OCI-LY3 (cell line): ENCODE data around the gene PPP1R1B.

Source experiments
- CTCF ChIP-seq: fragments of 200-600, 300-600 bp; sonication (generic); IDR thresholded peaks from 2 replicates; pipeline ENCODE4 v1.5.1; 2014; ENCODE audit warnings: antibody characterized with exemption, low read length, low read depth
- EZH2phosphoT487 ChIP-seq: fragments of 200-600 bp; shearing (Covaris generic); IDR thresholded peaks from 2 replicates; pipeline ENCODE4 v1.6.1; 2018; ENCODE audit warnings: antibody characterized with exemption, mixed run types, low read depth

- TF ChIP-seq CTCF: no peak
- no peak for TF ChIP-seq EZH2phosphoT487
Observed at GRCh38 chr17:39647256-39647655, 20.5 kb downstream of the PPP1R1B start.
